Measurements from ENCODE around the gene MOCS2. TPM values are rescaled to one million over a fixed set of nuclear protein-coding genes. Genes with fewer than 3 reads are reported as not detected.
A peak's percentile ranks its signal among the peaks of the same experiment; 100 is the strongest.

MOCS2 gene
- total RNA-seq, 1 donor from 2014 or later: 21.5 TPM

GRCh38 chr5:53066088-53066487, 43.5 kb downstream of the MOCS2 start:
- H3K36me3 Mint-ChIP-seq: peaks cover 1% of the 10 kb centered on the region
- no peak overlapping the region for H3K27ac Mint-ChIP-seq
- H3K9me3 Mint-ChIP-seq: no peaks in the 10 kb centered on the region
- H3K4me1 Mint-ChIP-seq: peaks cover 2% of the 10 kb centered on the region
- no peak for TF ChIP-seq CTCF (IDR thresholded peaks at IDR 0.05; ENCODE audit: unreplicated experiment)
- H3K4me3 Mint-ChIP-seq: no peak overlapping the region
- H3K27me3 Mint-ChIP-seq (ENCODE audit: low read depth): no peaks in the 10 kb centered on the region
- no peak for DNase-seq (ENCODE audit: low spot score in 2 of 2, unreplicated experiment in 2 of 2)

- Mint-ChIP-seq H3K27me3 (ENCODE audit: low read depth) (no peaks in the 10 kb centered on the region), H3K4me3 (no peak overlapping the region), H3K27ac (no peak overlapping the region), H3K9me3 (no peaks in the 10 kb centered on the region), H3K4me1 (peaks cover 2% of the 10 kb centered on the region), H3K36me3 (peaks cover 1% of the 10 kb centered on the region)
- no peak for DNase-seq (ENCODE audit: low spot score in 2 of 2, unreplicated experiment in 2 of 2)
- TF ChIP-seq CTCF (IDR thresholded peaks at IDR 0.05; ENCODE audit: unreplicated experiment): no peak
Measured at GRCh38 chr5:53063791-53064190, 45.8 kb downstream of the MOCS2 start.

- H3K27me3 Mint-ChIP-seq (ENCODE audit: low read depth): no peaks in the 10 kb centered on the region
- no peak for DNase-seq (ENCODE audit: low spot score in 2 of 2, unreplicated experiment in 2 of 2)
- TF ChIP-seq CTCF (IDR thresholded peaks at IDR 0.05; ENCODE audit: unreplicated experiment): no peak
- no peak overlapping the region for H3K4me3 Mint-ChIP-seq
- peaks cover 2% of the 10 kb centered on the region for H3K4me1 Mint-ChIP-seq
- peak overlapping the region; percentile 59 for H3K27ac Mint-ChIP-seq
- no peaks in the 10 kb centered on the region for H3K9me3 Mint-ChIP-seq
- H3K36me3 Mint-ChIP-seq: peaks cover 1% of the 10 kb centered on the region
Measured at GRCh38 chr5:53063176-53063575, 46.4 kb downstream of the MOCS2 start.

GRCh38 chr5:53059281-53059680, 50.3 kb downstream of the MOCS2 start:
- no peak for DNase-seq (ENCODE audit: low spot score in 2 of 2, unreplicated experiment in 2 of 2)
- Mint-ChIP-seq H3K27me3 (ENCODE audit: low read depth) (no peaks in the 10 kb centered on the region), H3K36me3 (peaks cover 1% of the 10 kb centered on the region), H3K4me1 (peaks cover 2% of the 10 kb centered on the region), H3K4me3 (no peak overlapping the region), H3K9me3 (no peaks in the 10 kb centered on the region), H3K27ac (no peak overlapping the region)
- no peak for TF ChIP-seq CTCF (IDR thresholded peaks at IDR 0.05; ENCODE audit: unreplicated experiment)

- no peaks in the 10 kb centered on the region for H3K9me3 Mint-ChIP-seq
- no peak overlapping the region for H3K4me3 Mint-ChIP-seq
- no peaks in the 10 kb centered on the region for H3K27me3 Mint-ChIP-seq (ENCODE audit: low read depth)
- no peak for DNase-seq (ENCODE audit: low spot score in 2 of 2, unreplicated experiment in 2 of 2)
- no peak for TF ChIP-seq CTCF (IDR thresholded peaks at IDR 0.05; ENCODE audit: unreplicated experiment)
- no peak overlapping the region for H3K27ac Mint-ChIP-seq
- H3K4me1 Mint-ChIP-seq: no peaks in the 10 kb centered on the region
- H3K36me3 Mint-ChIP-seq: no peaks in the 10 kb centered on the region
Measured at GRCh38 chr5:53055365-53055764, 54.2 kb downstream of the MOCS2 start.

- Mint-ChIP-seq H3K9me3 (no peaks in the 10 kb centered on the region), H3K36me3 (no peaks in the 10 kb centered on the region), H3K27ac (no peak overlapping the region), H3K4me1 (no peaks in the 10 kb centered on the region), H3K27me3 (ENCODE audit: low read depth) (no peaks in the 10 kb centered on the region), H3K4me3 (no peak overlapping the region)
- no peak for DNase-seq (ENCODE audit: low spot score in 2 of 2, unreplicated experiment in 2 of 2)
- TF ChIP-seq CTCF (IDR thresholded peaks at IDR 0.05; ENCODE audit: unreplicated experiment): no peak
Measured at GRCh38 chr5:53053364-53053763, 56.2 kb downstream of the MOCS2 start.
